HG03521 (cell line): ENCODE results near the gene S100A1.

Experiments
- ATAC-seq: cut with Tn5 transposase; IDR thresholded peaks from one replicate; pipeline ENCODE4 v1.9.1; 2021; ENCODE audit warnings: mild to moderate bottlenecking, moderate library complexity; ENCODE audit not compliant: unreplicated experiment

The S100A1 gene

DNA sequence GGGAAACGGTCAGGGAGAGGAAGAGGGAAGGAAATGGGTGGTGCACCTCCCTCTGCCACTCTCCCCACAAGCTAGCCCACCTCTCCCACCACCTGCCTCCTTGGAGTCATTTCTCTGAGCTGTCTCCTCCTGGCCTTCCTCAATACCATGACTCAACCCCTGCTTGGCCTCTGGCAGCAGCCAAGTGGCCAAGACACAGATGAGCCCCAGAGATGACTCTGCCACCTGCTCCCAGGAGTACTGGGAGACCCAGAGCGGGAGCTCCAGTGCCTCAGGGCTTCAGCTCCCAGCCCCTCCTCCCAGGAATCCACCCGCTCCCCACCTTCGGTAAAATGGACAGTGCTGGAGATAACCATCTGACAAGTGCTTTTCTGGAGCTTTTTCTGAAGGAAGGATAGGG lies 17.9 kb upstream of the S100A1 start:
- ATAC-seq, result no peak

DNA sequence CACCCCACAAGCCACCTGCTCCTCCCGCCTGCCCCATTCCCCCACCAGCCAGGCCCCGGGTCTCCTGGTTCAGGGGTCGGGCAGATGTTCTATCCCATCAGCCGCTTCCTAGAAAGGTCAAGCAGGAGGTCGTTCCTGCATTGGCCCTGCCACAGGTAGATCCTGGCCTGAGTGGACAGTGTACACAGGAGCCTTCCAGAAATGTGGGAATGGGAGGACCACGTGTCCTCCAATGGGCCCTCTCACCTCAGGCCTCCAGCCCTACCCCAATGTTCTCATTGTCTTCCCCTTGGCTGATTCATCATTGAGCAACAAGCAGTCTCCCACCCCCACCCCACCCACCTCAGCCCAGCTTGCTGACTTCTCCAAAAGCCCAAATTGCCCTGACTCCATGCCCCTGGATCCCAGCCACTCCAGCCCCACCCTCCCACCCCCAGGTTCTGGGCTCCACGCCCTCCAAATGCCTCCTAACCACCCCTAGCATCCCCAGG lies 17.4 kb upstream of the S100A1 start:
- no peak for ATAC-seq

DNA sequence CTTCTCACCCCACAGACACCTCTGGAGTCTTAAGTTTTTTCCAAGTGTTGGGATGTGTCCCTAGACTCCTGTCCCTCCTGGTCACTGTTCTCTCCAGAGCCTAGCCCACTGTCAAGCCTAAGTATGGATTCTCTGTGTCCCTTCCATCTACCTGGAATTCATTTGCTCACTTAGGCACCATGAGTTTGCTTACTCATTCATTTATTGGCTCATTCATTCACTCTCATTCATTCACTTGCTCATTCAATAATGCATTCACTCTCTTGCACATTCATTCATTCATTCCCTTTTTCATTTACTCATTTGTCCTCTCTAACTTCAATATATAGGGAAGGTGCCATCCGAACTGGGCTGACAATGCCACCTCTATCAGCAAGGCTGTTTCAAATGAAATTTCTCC lies 16.9 kb upstream of the S100A1 start:
- ATAC-seq, result no peak

DNA sequence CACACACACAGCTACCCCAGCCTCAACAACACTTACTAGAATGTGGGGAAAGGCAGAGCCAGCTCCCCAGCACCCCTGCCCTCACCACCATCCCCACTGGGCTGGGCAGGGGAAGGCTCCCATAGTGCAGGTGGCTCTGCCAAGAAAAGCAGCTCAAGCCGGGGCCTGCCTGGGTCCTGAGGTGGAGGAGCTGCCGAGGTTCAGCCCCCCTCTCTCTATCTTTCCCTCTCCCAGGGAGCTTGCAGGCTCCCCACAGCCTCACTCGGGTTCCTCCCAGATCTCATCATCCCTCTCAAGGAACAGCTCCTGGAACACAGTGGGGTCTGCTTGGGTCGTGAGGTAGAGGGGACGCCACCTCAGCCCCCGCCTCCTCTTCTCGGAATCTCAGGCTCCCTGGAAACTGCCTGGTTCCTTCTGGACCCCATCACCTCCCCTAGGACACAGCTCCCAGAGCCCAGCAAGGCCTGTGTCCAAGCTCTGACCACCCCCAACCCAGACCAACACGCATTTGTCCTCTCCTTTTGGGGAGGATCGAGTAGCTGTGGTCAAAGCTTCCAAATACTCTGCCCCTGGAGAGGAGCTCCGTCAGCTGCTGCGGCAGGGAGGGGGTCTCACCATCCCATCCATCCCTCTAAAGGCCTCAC lies 16.0 kb upstream of the S100A1 start:
- ATAC-seq, result no peak

DNA sequence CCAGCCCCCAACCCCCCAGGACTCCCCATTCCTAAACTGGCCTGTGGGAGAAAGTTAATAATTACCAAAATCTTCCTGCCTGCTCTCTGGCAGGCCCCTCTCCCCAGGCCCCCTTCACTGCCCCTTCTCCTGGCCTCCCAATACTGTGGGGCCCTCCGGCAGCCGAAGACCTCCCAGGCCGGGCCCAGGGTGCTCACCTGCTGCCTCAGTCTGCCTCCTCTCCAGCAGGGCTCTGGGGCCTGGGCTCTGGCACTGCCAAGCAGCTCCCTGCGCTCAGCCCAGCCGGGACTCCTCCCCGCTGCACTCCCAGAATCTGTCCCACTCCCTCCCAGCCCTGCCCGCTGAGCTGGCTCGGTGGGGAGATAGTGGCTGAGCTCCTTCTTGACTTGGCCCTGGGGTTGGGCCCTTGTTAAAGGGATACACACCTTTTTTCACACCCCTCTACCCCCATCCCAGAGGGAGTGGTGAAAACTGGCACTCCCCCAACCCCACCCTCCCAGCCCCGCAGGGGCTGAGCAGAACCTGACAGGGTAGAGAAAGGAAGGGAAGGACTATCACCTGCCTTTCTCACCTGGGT lies 15.4 kb upstream of the S100A1 start, which contains the start of gene S100A16:
Gene S100A16 (minus strand): TSS at position 383 of the 577 bp plus-strand sequence. CDS start 4,986 bp downstream, outside the sequence.
- ATAC-seq, result no peak

DNA sequence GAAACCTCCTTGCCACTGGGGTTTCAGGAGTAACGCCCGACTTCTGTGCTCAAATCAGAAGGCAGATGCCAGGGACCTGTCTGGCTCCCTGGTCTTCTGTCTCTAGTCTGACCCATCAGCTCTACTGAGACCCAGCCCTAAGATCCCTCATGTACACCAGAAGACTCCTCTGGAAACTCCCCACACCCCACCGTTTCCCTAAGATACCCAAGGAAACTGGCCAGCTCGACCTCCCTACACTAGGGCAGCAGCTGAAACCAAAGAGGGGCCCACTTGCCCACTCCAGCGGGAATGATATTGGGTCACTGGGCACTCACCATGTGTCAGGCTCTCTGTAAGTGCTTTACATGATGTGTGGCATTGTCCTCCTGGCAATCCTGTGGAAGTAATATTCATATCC lies 14.8 kb upstream of the S100A1 start:
- no peak for ATAC-seq

DNA sequence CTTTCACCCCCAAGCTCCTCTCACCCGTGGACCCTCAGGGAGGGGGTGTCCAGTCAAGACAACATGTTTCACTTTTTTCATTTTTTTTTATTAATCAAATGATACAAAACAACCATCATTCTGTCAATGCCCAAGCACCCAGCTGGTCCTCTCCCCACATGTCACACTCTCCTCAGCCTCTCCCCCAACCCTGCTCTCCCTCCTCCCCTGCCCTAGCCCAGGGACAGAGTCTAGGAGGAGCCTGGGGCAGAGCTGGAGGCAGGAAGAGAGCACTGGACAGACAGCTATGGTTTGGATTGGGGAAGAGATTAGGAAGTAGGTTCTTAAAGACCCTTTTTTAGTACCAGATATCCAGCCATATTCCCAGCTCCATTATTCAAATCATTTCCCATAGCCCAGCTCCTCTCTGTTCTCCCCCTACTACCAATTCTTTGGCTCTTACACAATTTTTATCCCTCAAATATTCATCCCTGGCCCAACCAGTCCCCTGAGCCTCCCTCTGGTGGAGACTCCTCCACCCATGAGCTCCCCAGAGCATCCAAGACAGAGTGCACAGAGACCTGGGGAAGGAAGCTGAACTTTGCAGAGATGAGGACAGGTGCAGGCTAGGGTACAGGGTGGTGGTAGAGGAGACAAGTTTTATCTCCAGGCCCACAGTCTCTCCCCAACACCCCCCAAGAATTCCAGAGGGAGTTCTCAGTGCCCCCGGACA lies 13.9 kb upstream of the S100A1 start:
- ATAC-seq, result no peak

DNA sequence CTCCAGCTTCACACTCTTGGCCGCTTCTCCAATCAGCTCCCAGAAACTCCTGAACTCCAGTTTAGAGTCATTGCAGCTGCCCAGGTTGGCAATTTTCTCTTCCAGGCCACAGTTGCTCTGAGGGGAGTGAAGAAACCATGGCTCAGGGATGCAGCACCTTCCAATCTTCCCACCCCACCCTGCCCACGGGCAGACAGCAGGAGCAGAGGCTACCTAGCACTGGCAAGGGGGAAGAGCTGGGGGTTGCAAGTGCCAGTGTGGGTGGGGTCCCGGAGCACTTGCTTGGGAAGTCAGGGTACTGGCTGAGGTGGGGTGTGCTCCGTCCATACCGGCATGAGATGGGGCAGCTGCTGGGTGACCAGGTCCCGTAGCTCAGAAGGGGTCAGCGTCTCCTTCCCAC lies 13.3 kb upstream of the S100A1 start:
- no peak for ATAC-seq

DNA sequence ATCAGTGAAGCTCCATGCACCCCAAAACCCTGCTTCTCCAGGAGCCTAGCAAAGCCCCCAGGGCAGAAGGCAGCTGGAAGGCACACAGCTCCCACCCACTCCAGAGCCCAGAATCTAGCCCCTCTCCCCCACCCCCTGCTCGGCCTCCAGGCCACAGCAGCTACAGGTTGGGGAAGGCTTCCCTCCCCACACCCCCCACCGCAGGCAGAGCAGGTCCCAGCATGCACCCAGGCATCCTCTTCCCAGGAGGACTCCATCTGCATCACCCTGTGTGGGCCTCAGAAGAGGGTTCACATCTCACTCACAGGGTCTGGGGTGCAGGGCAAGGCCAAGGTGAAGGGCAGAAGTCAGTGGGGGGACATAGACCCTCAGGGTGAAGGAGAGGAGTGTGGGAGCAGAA lies 12.8 kb upstream of the S100A1 start:
- ATAC-seq, result no peak

DNA sequence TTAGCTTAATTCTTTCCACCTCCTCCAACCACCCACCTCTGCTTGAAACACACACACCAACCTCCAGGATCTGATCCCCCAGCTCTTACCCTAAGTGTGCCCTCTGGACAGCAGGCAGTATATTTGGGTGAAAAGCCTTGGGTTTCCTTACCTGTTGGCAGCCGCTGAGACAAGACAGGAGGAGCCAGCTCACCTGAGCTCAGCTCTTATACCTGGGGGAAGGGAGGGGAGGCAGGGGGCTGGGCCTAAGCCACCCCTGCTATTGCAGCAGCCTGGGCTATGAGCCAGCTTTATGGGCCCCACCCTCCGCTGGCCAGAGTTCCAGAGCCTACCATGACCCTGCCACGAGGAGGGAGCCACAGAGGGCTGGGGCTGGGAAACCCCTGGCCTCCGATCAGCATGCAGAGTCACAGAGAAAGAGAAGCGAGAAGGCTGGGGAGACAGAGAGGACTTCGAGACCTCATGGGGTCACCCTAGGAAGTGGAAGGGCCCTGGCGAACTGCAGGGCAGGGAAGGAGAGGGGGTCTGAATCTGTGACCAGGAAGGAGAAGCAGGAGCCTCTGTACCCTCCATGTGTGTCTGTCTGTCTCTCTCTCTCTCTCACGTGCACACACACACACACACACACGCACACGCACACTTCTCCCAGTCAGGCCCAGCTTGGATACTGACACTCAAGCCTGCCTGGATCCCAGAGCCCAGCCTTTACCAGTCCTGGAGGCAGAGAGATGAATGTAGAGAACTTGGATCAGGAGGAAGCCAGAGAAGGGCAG lies 11.9 kb upstream of the S100A1 start, which contains the start of gene S100A14:
Gene S100A14 (minus strand): TSS at position 182 of the 773 bp plus-strand sequence. CDS start 467 bp downstream, outside the sequence.
- no peak for ATAC-seq

DNA sequence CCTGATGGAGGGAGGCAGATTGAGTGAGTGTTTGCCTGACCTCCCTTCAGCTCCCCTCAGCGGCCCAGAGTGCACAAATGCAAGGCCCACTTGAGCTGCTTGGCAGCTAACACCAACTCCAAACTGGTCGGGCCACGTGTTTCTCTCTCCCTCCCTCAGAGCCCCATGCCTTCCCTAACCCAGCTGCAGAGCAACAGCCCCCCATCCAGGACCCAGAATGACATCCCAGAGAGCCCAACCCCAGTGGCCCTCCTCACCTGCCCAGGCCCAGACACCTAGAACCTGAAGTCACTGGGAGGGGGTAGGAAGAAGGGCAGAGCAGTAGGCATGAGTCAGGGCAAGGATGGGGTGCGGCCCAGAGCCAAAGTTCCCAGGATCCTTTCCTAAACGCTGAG lies 11.3 kb upstream of the S100A1 start:
- no peak for ATAC-seq

DNA sequence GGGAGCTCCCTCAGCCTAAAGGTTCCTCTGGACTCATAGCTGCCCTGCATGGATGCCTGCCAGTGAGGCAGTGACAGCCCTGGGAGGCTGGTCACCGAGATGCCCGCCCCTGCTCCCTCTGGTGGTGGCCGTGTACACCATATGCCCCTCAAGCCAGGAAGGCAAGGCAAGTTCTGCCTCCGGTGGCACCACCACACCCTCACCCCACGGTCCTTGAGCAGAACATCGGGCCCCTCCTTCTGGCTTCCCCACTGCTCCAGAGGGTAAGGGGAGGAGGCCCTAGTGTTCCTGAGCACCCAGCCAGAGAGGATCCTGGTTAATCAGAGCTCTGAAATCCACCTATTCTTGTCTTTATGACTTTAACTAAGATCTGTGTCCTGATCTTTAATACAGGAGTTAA lies 10.6 kb upstream of the S100A1 start:
- ATAC-seq, result peak; percentile 53

DNA sequence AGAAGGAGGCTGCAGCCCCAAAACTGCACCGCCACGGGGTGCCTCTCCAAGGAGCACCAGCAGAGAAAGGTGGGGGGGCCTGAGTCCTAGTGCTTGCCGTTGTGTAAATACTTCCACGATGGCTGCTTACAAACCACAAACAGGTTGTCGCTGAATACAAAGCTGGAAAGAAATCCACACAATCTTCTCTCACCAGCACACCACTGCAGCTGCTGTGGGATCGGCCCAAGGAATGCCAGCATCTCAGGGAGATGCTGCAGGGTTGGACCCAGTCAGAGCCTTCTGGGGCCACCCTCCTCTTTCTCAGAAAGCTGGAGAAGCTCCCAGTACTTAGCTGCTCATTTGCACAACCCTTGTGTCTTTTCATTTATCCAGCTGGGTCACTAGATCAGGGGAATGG lies 9.1 kb upstream of the S100A1 start:
- no peak for ATAC-seq

DNA sequence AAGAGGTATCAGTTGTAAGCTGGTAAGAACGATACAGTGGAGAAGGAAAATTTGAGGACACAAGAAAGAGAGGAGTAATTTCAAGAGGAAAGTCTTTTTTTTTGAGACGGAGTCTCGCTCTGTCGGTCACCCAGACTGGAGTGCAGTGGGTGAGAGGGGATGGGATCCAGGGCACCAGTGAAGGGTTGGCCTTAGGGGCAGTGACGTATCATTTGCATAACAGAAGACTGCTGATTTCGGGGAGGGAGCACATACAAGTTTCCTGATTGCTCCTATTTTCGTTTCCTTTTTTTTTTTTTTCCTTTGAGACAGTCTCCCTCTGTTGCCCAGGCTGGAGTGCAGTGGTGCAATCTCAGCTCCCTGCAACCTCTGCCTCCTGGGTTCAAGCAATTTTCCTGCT lies 5.1 kb upstream of the S100A1 start:
- ATAC-seq, result no peak

DNA sequence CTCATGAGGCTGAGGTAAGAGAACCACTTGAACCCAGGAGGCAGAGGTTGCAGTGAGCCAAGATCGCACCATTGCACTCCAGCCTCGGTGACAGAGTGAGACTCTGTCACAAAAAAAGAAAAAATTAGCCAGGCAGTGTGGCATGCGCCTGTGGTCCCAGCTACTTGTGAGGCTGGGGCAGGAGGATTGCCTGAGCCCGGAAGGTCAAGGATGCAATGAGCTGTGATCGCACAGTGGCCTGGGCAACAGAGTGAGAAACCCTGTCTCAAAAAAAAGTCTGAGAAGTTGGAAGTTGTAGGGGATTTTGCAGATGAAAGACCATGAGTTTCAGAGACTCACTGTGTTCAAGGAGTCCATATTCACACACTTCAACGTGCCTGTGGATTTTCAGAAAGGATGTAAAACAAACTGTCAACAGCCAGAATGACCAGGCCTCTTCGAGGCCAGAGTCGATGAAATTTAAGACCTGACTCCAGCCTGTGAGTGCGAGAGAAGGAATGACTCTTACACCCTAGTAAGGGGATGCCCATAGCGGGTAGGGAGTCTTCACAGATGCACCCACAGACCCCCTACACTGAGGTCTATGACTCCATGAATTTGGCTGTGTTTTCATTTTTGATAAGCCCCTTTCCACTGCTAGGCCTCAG lies 3.1 kb upstream of the S100A1 start:
- no peak for ATAC-seq

DNA sequence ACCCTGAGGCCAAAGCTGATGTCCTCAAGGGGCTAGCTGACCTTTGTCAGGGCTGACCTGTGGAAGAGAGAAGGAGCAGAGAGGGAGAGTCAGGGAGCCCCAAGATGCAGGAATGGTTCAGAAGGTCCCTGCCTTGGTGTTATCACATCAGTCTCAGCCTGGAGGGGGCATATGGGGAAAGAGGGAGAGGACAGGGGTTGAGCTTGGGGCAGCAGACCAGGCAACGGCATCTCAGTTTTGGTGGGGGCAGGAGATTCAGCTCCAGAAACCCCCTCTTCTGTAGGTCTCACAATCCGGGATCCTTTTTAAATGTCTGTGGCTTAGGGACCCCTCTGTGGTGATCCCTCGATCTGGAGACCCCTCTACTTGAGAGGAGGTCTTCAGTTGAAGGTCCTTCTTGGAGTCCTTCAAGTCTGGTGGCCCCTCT lies 1.7 kb upstream of the S100A1 start:
- no peak for ATAC-seq

DNA sequence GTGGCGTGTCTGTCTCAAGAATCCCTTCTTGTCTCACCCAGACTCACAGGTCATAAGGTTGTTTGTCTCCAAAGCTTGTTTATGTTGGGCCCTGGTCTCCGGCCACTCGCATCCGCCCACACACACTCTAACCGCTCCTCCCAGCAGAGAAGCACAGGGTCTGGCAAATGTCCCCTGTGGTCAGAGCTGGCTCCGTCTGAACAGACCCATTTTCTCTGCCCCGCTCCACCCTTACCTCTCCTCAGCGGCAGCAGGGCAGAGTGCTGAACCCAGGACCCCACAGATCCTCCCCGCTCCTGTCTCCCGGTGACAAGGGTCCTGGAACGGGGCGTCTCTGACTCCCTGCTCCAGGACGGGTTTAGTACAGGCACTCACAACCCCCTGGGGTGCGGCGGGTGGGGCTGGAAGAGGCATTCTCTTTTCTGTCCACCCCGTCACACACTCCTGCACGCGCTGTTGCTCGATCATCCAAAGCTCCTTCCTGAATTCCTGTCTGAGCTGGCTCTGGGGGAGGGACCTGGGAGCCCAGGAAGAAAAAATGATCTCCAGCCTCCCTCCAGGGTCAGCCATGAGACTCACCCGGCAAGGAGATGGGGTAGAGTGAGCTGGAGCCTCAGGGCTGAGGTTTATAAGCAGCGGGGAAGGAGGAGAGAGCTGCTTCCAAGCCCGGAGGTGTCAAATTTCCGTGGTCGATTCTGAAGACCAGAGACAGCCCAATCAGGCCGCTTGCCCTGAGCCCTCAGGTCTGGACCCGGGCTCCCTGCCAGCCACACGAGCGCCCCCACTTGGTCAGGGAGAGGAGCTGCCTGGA lies 1.1 kb upstream of the S100A1 start, which contains the start of gene S100A13:
Gene S100A13 (minus strand): TSS at position 602 of the 811 bp plus-strand sequence. CDS start 1,033 bp downstream, outside the sequence.
- ATAC-seq, result no peak

DNA sequence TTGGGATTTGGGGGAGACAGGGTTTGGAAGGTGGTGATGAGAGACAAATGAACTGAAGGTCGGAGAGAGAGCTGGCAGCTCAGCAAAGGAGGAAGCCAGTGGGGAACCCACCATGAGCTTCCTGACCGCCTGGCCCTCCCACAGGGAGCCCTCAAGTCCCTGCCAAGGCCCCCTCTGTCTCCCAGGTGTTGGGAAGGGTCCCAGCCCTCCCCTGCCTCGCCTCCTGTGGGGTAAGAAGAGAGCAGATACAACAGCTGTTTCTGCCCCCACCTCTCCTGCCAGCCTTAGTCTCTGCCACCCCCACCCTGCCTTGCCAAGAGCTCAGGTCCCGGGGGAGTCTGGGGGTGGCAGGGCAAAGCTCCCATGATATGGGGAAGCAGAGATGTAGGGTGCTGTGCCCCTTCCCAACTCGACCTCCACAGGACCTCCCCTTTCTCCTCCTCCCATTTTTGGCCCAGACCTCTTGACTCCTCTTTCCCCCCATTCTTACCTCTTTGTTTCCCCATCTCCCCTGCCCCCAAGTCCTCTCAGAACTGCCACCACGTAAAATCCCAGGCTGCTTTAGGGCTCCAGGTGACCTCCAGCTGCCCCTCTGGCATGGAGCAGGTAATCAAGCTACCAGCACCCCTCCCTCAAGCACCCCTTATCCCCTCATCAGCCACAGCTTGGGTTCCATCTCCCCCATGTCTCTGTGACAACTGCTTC lies 556 bp downstream of the S100A1 start:
- no peak for ATAC-seq

DNA sequence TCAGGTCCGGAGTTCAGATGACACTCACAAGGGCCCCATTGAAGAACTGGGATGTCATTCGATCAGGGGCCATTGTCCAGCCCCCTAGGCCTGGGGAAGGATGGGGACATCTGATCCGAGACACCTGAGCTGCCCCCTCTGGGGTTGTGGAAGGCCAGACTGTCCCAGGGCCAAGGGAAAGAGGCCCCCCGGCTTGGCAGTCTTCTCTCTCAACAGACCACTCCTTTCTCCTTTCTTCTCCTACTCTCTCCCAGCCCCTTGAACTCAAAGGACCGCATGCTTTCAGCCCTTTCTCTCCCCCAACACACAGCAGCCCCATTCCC lies 1.1 kb downstream of the S100A1 start:
- no peak for ATAC-seq
